Activated naive CD4-positive, alpha-beta T cell treated with anti-CD3 and anti-CD28 coated beads, Interleukin-2, amount 50 U/mL, for 72 hours (primary cell): Measurements from ENCODE around the gene RAP1GAP2. TPM values are rescaled to one million over a fixed set of nuclear protein-coding genes. Genes with fewer than 3 reads are reported as not detected.
A peak's percentile ranks its signal among the peaks of the same experiment; 100 is the strongest.
"Not testable (repeated sequence)": the region's sequence is repeated elsewhere in the genome, so short reads cannot be mapped to it uniquely, and the experiment has no call there.

Experiments used
- ATAC-seq, 2 donors: fragments of 150-1000 bp; cut with Tn5 transposase; 2 replicates each; pipeline ENCODE4 v1.10.0; 2021; ENCODE audit warnings: mild to moderate bottlenecking in 2 of 2, moderate library complexity in 2 of 2
- DNase-seq, 2 donors: peaks; one replicate each; pipeline ENCODE4 v3.0.0; 2021 to 2022; ENCODE audit warnings: low spot score in 2 of 2
- H3K27ac Mint-ChIP-seq, 2 donors: one replicate each; pipeline ENCODE4 v1.8.0; 2022; ENCODE audit warnings: mild to moderate bottlenecking in 2 of 2, mixed read lengths in 2 of 2
- H3K36me3 Mint-ChIP-seq, 2 donors: one replicate each; pipeline ENCODE4 v1.8.0; 2022; ENCODE audit warnings: mixed read lengths in 2 of 2
- H3K9me3 Mint-ChIP-seq, 2 donors: one replicate each; pipeline ENCODE4 v1.8.0; 2022; ENCODE audit warnings: mixed read lengths in 2 of 2
- total RNA-seq, 2 donors: library from RNA; stranded (reverse); gene quantifications; one replicate each; pipeline ENCODE4 v1.2.3, GENCODE V29; 2022

RAP1GAP2 gene
- total RNA-seq, 2 donors from 2014 or later, result 0.29 to 0.50 TPM

- no peak for ATAC-seq
- no peak overlapping the region for H3K27ac Mint-ChIP-seq
Observed at GRCh38 chr17:3046753-3047152, 250.5 kb downstream of the RAP1GAP2 start.

GRCh38 chr17:3048727-3049471, 252.7 kb downstream of the RAP1GAP2 start:
- DNase-seq (peak; percentile 93 to 95), ATAC-seq (peak; percentile 98 to 99)
- H3K9me3 Mint-ChIP-seq, result peaks cover 6% of the 10 kb centered on the region in 2 donors

More at GRCh38 chr17:3046753-3047152, 250.5 kb downstream of the RAP1GAP2 start:
- DNase-seq, result no peak
- peaks cover 5 to 14% of the 10 kb centered on the region in 2 donors for H3K36me3 Mint-ChIP-seq
- peaks cover 9 to 14% of the 10 kb centered on the region in 2 donors for H3K9me3 Mint-ChIP-seq

GRCh38 chr17:3049705-3050295, 253.6 kb downstream of the RAP1GAP2 start:
- no peaks in the 10 kb centered on the region for H3K9me3 Mint-ChIP-seq
- no peaks in the 10 kb centered on the region for H3K36me3 Mint-ChIP-seq
- DNase-seq (peak in 1 of 2 donors; percentile 40), ATAC-seq (no peak)
- no peak overlapping the region for H3K27ac Mint-ChIP-seq

More at GRCh38 chr17:3048727-3049471, 252.7 kb downstream of the RAP1GAP2 start:
- Mint-ChIP-seq H3K36me3 (peaks cover 5 to 8% of the 10 kb centered on the region in 2 donors), H3K27ac (peak overlapping the region; percentile 77 to 84)

DNA sequence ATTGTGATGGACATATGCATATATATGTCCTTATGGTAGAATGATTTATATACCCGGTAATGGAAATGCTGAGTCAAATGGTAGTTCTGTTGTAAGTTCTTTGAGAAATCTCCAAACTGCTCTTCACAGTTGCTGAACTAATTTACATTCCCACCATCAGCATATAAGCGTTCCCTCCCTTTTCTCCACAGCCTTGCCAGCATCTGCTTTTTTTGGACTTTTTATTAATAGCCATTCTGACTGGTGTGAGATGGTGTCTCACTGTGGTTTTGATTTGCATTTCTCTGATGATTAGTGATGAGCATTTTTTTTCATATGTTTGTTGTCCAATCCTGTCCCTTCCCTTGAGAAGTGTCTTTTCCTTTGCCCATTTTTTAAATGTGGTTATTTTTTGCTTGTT, 258.6 kb downstream of the RAP1GAP2 start:
- H3K27ac Mint-ChIP-seq, H3K36me3 Mint-ChIP-seq, DNase-seq, H3K9me3 Mint-ChIP-seq, ATAC-seq: not testable (repeated sequence)

- not testable (repeated sequence) for H3K9me3 Mint-ChIP-seq, H3K36me3 Mint-ChIP-seq, H3K27ac Mint-ChIP-seq, DNase-seq, ATAC-seq
Observed at GRCh38 chr17:3062824-3063377, 266.7 kb downstream of the RAP1GAP2 start.

DNA sequence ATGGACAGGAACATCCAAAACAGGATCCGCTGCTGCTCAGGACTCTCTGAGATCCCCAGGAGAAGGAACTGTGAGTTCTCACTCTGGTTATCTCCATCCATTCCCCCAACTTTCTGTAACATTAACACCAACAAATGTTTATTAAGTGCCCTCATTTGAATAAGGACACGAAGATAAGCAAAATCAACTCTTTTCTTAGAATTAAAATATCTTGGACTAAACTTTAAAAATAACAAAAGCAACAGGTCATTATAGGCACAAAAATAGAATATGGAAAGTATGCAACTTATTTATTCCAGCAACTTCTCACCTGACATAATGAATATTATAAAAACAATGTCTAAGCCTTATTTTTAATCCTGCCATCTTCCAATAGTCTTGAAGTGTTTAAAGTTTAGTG, 267.3 kb downstream of the RAP1GAP2 start, which contains the start of gene OR1D5:
Gene OR1D5 (minus strand): TSS at position 101 of the 400 bp plus-strand sequence. CDS start 0 bp downstream, at position 101.
- DNase-seq, H3K27ac Mint-ChIP-seq, H3K9me3 Mint-ChIP-seq, ATAC-seq, H3K36me3 Mint-ChIP-seq: not testable (repeated sequence)

DNA sequence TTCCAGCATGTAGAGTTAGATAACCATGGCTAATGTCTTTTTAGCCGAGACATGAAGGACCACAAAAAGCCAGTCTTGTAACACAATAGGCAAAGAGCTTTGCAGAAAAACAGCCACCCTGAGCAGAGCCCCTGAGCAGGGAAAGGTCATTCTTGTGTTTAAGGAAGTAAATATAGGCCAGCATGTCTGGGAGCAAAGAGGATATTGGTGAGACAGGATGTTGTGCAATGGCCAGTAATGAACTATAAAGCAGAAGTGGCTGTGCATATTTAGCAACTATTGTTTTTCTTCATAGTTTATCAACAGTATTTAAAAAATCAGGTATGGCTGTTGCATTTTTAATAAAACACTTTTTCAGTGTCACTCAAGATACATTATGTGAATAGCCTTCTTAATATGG, 269.0 kb downstream of the RAP1GAP2 start:
- not testable (repeated sequence) for H3K36me3 Mint-ChIP-seq, H3K9me3 Mint-ChIP-seq, H3K27ac Mint-ChIP-seq, ATAC-seq, DNase-seq

GRCh38 chr17:3073850-3074249, 277.6 kb downstream of the RAP1GAP2 start:
- not testable (repeated sequence) for H3K36me3 Mint-ChIP-seq, DNase-seq, H3K27ac Mint-ChIP-seq, ATAC-seq, H3K9me3 Mint-ChIP-seq

Other genes with a start within 250 kb of the RAP1GAP2 start
- gene PAFAH1B1, start 202.8 kb upstream of the RAP1GAP2 start, total RNA-seq, result 100 to 1,000 TPM; 170 to 190 TPM
- gene CLUH, start 84.7 kb upstream of the RAP1GAP2 start, total RNA-seq, result 10 to 100 TPM; 56.9 to 93.2 TPM
- gene CCDC92B, start 46.8 kb upstream of the RAP1GAP2 start, total RNA-seq, result under 1 TPM in 1 of 2 donors, not detected in 1; 0.10 TPM